Activated B cell treated with CpG ODN at 0.5 μM for 24 hours (primary cell): ENCODE measurements around the gene PLIN5. TPM values are rescaled to one million over a fixed set of nuclear protein-coding genes. Genes with fewer than 3 reads are reported as not detected.
A peak's percentile ranks its signal among the peaks of the same experiment; 100 is the strongest.

ENCODE experiments used
- ATAC-seq: fragments of 200-7000 bp; cut with Tn5 transposase; one replicate; pipeline ENCODE4 v1.10.0; 2021; ENCODE audit warnings: low read depth, mild to moderate bottlenecking, moderate library complexity
- CTCF ChIA-PET: fragments of 350-600 bp; sonication (Branson Sonifier 250); formaldehyde crosslinking; loops from one replicate; lab custom pipeline; 2021; ENCODE audit warnings: antibody characterized with exemption; lab: Charles Lee
- POLR2A ChIA-PET: fragments of 350-600 bp; sonication (Branson Sonifier 250); formaldehyde crosslinking; loops from one replicate; lab custom pipeline; 2021; ENCODE audit warnings: antibody characterized with exemption; lab: Charles Lee
- DNase-seq: peaks from one replicate; pipeline ENCODE4 v3.0.0; 2022
- H3K27ac Mint-ChIP-seq: one replicate; pipeline ENCODE4 v1.8.0; 2020; ENCODE audit warnings: mixed read lengths
- H3K27me3 Mint-ChIP-seq: one replicate; pipeline ENCODE4 v1.8.0; 2021; ENCODE audit warnings: mixed read lengths
- H3K36me3 Mint-ChIP-seq: one replicate; pipeline ENCODE4 v1.8.0; 2021; ENCODE audit warnings: low read depth, mixed read lengths
- H3K4me1 Mint-ChIP-seq: one replicate; pipeline ENCODE4 v1.8.0; 2021; ENCODE audit warnings: mixed read lengths
- H3K4me3 Mint-ChIP-seq: one replicate; pipeline ENCODE4 v1.8.0; 2020; ENCODE audit warnings: mild to moderate bottlenecking, mixed read lengths
- H3K9me3 Mint-ChIP-seq: one replicate; pipeline ENCODE4 v1.8.0; 2020; ENCODE audit warnings: mixed read lengths
- intact Hi-C: fragments of 100-400 bp; cut with micrococcal nuclease; formaldehyde crosslinking; loops from one replicate; pipeline ENCODE4 v1.15.1; 2024
- total RNA-seq: library from RNA; stranded (reverse); gene quantifications from 2 replicates; pipeline ENCODE4 v1.2.3, GENCODE V29; 2022
- TF ChIP-seq, protein P1 (sequence below): fragments of 200-600 bp; IDR thresholded peaks from one replicate; pipeline ENCODE4 v1.8.0; 2022; ENCODE audit warnings: antibody characterized with exemption, mild to moderate bottlenecking

Gene PLIN5, protein sequence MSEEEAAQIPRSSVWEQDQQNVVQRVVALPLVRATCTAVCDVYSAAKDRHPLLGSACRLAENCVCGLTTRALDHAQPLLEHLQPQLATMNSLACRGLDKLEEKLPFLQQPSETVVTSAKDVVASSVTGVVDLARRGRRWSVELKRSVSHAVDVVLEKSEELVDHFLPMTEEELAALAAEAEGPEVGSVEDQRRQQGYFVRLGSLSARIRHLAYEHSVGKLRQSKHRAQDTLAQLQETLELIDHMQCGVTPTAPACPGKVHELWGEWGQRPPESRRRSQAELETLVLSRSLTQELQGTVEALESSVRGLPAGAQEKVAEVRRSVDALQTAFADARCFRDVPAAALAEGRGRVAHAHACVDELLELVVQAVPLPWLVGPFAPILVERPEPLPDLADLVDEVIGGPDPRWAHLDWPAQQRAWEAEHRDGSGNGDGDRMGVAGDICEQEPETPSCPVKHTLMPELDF
- 0.17 and 0.33 TPM in 2 replicates for total RNA-seq

DNA sequence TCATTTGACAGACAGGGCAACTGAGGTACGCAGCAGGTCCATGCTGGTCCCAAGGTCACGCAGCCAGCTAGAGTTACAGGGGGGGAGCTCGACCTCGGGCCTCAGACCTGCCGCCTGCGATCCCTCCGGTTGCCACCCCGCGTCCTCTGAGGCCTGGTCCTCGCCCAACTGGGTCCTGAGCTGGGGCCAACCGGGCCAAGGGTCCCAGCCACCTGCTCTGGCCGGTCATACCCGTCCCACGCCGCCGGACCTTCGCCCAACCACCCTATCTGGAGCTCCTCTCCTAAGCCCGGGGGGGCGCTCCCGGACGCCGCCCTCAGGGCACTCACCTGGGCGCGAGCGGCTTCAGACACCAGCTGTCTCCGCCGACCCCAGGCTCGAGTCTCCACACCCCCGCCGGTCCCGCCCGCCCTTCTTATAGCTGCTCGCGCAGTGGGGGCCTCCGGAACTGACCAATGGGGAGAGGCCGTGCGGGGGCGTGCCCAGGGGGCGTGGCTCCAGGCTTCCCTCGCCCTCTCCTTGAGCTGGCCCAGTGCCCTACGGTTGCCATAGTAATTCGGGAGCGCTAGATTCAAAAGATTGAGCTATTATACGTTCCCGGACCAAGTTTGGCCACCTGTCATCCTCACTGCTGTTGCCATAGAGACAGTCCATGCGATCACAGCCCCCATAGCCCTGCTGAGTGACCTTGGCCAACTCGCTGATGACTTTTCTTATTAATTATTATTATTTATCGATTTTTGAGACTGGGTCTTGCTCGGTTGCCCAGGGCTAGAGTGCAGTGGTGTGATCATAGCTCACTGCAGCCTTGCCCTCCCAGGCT is at the start of gene PLIN5:
Gene PLIN5 (minus strand): TSS at position 389 of the 823 bp plus-strand sequence. CDS start 1,150 bp downstream, outside the sequence.
- Mint-ChIP-seq H3K4me1 (peaks cover 10% of the 10 kb centered on the region), H3K27ac (no peak within 1 kb of the TSS), H3K9me3 (no peaks in the 10 kb centered on the region), H3K4me3 (no peak within 1 kb of the TSS), H3K27me3 (peaks cover 19% of the 10 kb centered on the region), H3K36me3 (no peaks in the 10 kb centered on the region)
- POLR2A ChIA-PET, result no interaction called here
- TF ChIP-seq, protein P1, sequence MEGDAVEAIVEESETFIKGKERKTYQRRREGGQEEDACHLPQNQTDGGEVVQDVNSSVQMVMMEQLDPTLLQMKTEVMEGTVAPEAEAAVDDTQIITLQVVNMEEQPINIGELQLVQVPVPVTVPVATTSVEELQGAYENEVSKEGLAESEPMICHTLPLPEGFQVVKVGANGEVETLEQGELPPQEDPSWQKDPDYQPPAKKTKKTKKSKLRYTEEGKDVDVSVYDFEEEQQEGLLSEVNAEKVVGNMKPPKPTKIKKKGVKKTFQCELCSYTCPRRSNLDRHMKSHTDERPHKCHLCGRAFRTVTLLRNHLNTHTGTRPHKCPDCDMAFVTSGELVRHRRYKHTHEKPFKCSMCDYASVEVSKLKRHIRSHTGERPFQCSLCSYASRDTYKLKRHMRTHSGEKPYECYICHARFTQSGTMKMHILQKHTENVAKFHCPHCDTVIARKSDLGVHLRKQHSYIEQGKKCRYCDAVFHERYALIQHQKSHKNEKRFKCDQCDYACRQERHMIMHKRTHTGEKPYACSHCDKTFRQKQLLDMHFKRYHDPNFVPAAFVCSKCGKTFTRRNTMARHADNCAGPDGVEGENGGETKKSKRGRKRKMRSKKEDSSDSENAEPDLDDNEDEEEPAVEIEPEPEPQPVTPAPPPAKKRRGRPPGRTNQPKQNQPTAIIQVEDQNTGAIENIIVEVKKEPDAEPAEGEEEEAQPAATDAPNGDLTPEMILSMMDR, result no peak
- intact Hi-C loops, result no loop called here
- peak; percentile 74 for ATAC-seq
- peak; percentile 32 for DNase-seq
- CTCF ChIA-PET, result interaction anchor here (0.8 to 1.4 kb wide), 2 partner anchors 10 to 12 kb away, joined by 3 to 6 read pairs; no protein-coding TSS in a partner anchor

DNA sequence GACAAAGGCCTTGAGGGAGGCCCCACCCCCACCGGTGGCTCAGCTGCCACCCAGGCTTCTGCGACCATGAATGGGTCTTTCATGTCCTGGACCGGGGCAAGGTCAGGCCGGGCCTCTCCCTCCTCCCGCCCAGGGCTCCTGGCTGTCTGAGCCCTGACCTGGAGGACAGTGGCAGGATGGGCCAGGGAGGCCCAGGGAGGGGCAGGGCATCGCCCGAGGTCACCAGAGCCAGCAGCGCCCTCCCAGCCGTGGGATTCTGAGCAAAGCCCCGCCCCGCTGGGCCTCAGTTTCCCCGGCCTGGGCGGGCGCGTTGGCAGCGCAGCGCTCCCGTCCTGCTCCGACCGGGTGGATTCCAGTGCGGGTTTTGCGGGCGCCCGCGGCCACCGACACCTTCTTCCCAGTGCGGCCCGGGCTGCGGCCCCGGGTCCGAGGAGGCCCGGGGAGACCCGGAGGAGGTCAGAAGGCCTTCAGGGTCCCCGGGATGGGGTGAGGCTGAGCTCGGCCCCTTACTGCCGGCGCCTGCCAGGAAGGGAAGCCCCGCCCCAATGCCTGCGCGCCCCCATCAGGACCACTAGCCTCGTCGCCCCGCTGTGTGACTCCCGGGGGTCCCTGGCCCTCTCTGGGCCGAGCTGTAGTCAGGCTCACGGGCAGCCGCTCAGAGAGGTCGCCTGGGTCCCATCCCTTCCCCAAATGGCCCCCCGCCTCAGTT is 49.1 kb upstream of the PLIN5 start:
- DNase-seq (no peak), ATAC-seq (peak; percentile 31)
- POLR2A ChIA-PET, result no interaction called here
- Mint-ChIP-seq H3K4me1 (peaks cover 16% of the 10 kb centered on the region), H3K9me3 (no peaks in the 10 kb centered on the region), H3K27me3 (peaks cover 46% of the 10 kb centered on the region), H3K4me3 (no peak overlapping the region), H3K27ac (no peak overlapping the region), H3K36me3 (no peaks in the 10 kb centered on the region)
- CTCF ChIA-PET, result no interaction called here
- TF ChIP-seq, protein P1, result no peak
- intact Hi-C loops, result no loop called here

DNA sequence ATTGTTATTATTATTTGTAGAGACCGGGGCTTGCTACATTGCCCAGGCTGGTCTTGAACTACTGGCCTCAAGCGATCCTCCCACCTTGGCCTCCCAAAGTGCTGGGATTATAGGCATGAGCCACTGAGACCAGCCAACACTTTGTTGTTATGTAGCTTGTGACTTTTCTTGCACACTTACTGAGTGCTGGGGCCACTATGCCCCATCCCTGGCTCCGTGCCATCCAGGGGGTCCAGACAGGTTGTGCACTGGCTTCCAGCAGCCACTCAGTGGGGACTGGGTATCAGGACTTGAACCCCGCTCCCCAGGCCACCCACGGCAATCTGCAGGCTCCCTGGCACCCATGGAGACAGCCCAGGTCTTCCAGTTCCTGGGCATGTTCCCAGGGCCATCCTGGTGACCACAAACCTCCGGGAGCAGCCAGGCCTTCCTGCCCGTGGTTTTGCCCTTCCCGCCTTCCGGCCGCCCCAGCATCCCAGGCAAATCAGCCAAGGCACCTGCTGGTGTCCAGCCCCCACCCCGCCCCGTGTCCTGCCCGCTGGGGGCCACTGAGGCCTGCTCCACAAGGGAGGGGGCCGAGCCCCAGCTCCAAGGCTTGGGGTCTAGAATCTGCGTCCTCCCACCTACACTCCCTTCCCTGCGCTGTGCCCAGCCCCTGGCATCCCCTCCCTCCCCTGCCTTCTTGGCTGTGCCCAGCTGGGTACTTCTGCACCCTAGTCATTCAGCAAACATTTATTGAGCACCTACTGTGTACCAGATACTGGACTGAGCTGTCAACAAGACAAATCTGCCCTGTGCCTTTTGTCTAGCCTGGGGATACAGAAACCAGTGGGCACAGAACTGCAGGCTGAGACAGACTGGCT is 48.2 kb upstream of the PLIN5 start:
- no peaks in the 10 kb centered on the region for H3K36me3 Mint-ChIP-seq
- TF ChIP-seq, protein P1, result no peak
- H3K4me1 Mint-ChIP-seq, result peaks cover 16% of the 10 kb centered on the region
- no peak overlapping the region for H3K4me3 Mint-ChIP-seq
- intact Hi-C loops, result no loop called here
- DNase-seq (no peak), ATAC-seq (no peak)
- H3K27me3 Mint-ChIP-seq, result peaks cover 52% of the 10 kb centered on the region
- CTCF ChIA-PET, result no interaction called here
- POLR2A ChIA-PET, result no interaction called here
- no peak overlapping the region for H3K27ac Mint-ChIP-seq
- no peaks in the 10 kb centered on the region for H3K9me3 Mint-ChIP-seq

DNA sequence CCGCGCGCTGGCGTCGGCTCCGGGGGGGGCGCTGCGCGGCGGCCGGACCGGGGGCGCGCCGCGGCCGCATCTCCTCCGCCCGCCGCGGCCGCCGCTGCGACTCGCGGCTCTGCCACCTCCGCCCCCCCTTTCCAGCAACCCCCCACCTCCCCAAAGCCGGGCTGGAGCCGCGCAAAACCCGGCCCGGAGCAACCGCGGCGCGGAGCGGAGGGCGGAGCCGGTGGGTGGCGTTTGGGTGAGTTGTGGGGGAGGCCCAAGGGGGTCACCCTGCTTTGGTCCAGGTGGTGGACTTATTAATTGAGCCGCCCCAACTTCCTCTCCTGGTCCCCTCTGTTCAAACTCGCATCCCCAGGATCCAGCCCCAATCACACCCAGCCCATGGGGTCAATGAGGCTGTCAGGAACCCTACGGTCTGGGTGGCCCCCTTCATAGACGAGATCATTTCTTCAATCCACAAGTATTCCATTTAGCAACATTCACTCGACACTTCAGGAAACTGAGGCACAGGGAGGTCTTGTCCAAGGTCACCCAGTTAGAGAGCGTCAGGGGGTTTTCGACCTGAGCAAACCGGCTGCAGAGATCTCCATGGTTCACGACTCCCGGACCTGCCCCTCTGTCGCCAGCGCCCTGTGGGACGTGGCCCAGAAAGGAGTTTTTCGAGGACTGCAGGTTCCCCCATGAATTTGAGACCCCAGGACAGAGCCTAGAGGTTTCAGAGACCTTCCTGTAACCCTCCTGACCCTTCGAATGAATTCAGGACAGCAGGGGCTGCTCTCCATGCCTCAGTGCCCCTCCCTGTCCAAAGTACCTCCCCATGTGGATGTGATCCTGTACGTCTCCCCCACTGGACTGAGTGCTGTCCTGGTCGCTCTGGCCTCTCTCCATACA is 46.9 kb upstream of the PLIN5 start:
- Mint-ChIP-seq H3K27ac (no peak overlapping the region), H3K36me3 (no peaks in the 10 kb centered on the region), H3K9me3 (no peaks in the 10 kb centered on the region), H3K27me3 (peaks cover 51% of the 10 kb centered on the region), H3K4me3 (peak overlapping the region; percentile 53), H3K4me1 (peaks cover 16% of the 10 kb centered on the region)
- DNase-seq (no peak), ATAC-seq (no peak)
- TF ChIP-seq, protein P1, result no peak
- POLR2A ChIA-PET, result no interaction called here
- intact Hi-C loops, result no loop called here
- CTCF ChIA-PET, result no interaction called here
